HAP-1 (cell line): Measurements from ENCODE around the gene ZFYVE16.
A peak's percentile ranks its signal among the peaks of the same experiment; 100 is the strongest.
"Not testable (repeated sequence)": the region's sequence is repeated elsewhere in the genome, so short reads cannot be mapped to it uniquely, and the experiment has no call there.

ENCODE experiments used
- DNase-seq, 2 experiments: peaks; one replicate each; pipeline ENCODE4 v3.0.0-alpha.2; 2016 to 2020; ENCODE audit warnings: low spot score in 2 of 2
- H3K27me3 ChIP-seq: fragments of 250-450 bp; sonication (Bioruptor Pico); 2 replicates; pipeline ENCODE4 v1.5.1; 2020; ENCODE audit warnings: low read depth, mild to moderate bottlenecking, moderate library complexity
- H3K36me3 ChIP-seq: fragments of 250-450 bp; sonication (Bioruptor Pico); replicated peaks from 2 replicates; pipeline ENCODE4 v1.5.1; 2020; ENCODE audit warnings: mild to moderate bottlenecking
- H3K4me1 ChIP-seq: fragments of 250-450 bp; sonication (Bioruptor Pico); 2 replicates; pipeline ENCODE4 v1.5.1; 2020; ENCODE audit warnings: mild to moderate bottlenecking
- H3K4me3 ChIP-seq: fragments of 250-450 bp; sonication (Bioruptor Pico); 2 replicates; pipeline ENCODE4 v1.5.1; 2020; ENCODE audit warnings: mild to moderate bottlenecking, moderate library complexity
- H3K9me3 ChIP-seq: fragments of 250-450 bp; sonication (Bioruptor Pico); 2 replicates; pipeline ENCODE4 v1.5.1; 2020; ENCODE audit warnings: mild to moderate bottlenecking, moderate library complexity
- in situ Hi-C: fragments of 300-500 bp; cut with MboI; formaldehyde crosslinking; loops from 3 replicates; pipeline ENCODE4 v1.14.3; 2020; ENCODE audit warnings: low sequenced_read_pairs, inconsistent platforms, mixed read lengths

Gene ZFYVE16

GRCh38 chr5:80483636-80484232, 75.9 kb downstream of the ZFYVE16 start:
- Histone ChIP-seq H3K27me3 (no peaks in the 10 kb centered on the region), H3K4me3 (no peak overlapping the region), H3K9me3 (no peaks in the 10 kb centered on the region), H3K36me3 (no peaks in the 10 kb centered on the region; the same call in 1 of the 2 replicates), H3K4me1 (peaks cover 10% of the 10 kb centered on the region)
- in situ Hi-C loops: loop anchor here (10.0 kb wide), 1 partner anchor 191 kb away; no protein-coding TSS in a partner anchor
- DNase-seq: no peak

GRCh38 chr5:80487444-80487828, 79.6 kb downstream of the ZFYVE16 start:
- DNase-seq: no peak
- in situ Hi-C loops: loop anchor here (10.0 kb wide), 1 partner anchor 187 kb away; no protein-coding TSS in a partner anchor

DNA sequence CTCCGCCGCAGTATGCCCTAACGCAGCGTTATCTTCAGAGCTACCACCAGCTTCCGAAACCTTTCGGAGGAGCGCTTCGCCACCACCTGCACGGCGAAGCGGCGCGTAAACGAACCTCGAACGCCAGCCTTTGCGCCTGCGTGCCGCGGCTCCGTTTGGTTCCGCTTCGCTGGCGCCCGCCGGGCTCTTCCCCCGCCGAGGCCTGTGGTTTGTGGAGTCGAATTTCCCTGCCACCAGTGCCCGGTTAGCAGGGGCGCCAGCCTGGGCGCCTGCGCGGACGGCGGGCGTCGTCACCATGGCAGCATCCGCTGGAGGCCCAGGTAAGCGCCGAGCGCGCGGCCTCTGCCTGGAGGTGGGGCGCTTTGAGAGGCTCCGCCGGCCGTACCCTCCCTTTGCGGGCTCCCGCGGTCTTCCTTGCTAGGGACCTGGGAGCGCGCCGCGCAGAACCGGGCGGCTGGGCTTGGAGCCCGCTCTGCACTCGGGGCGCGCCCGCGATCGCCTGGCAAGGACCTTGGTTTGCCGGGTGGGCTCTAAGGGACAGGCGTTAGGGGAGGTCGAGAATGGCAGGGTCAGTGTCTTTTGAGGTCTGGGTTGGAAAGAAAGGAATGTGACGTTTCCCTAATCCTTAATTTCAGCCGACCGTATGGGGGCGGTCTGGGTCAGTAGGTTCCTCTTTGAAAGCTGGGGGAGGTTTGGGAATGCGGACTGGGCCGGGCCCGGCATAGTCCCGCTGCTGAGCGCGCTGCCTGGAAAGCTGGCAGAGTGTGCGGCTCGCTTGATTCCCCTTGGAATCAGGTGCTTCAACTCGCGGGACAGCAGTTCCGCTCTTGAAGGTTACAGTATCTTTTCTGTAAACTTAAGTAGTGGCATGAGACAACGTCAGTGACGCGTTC, 80.2 kb downstream of the ZFYVE16 start, which contains the start of gene FAM151B:
Gene FAM151B, plus strand, starts transcription at position 272 of the 893 bp plus-strand sequence. Its CDS starts 24 bp downstream, at position 296.
- Histone ChIP-seq H3K36me3 (no peaks in the 10 kb centered on the region), H3K4me3 (peak within 1 kb of the TSS; percentile 39), H3K27me3 (no peaks in the 10 kb centered on the region), H3K4me1 (peaks cover 11% of the 10 kb centered on the region), H3K9me3 (no peaks in the 10 kb centered on the region)
- DNase-seq: peak; percentile 79 to 86
- in situ Hi-C loops: loop anchor here (10.0 kb wide), 1 partner anchor 187 kb away; no protein-coding TSS in a partner anchor

More at GRCh38 chr5:80487444-80487828, 79.6 kb downstream of the ZFYVE16 start:
- Histone ChIP-seq H3K36me3 (no peaks in the 10 kb centered on the region), H3K9me3 (no peaks in the 10 kb centered on the region), H3K4me1 (peaks cover 11% of the 10 kb centered on the region), H3K4me3 (peak overlapping the region; percentile 39), H3K27me3 (no peaks in the 10 kb centered on the region)

- Histone ChIP-seq H3K36me3 (no peaks in the 10 kb centered on the region), H3K4me1 (peaks cover 11% of the 10 kb centered on the region), H3K4me3 (no peak overlapping the region), H3K27me3 (no peaks in the 10 kb centered on the region), H3K9me3 (no peaks in the 10 kb centered on the region)
- in situ Hi-C loops: no loop called here
- DNase-seq: no peak
Measured at GRCh38 chr5:80491296-80491695, 83.4 kb downstream of the ZFYVE16 start.

GRCh38 chr5:80492741-80493140, 84.9 kb downstream of the ZFYVE16 start:
- no peak for DNase-seq
- Histone ChIP-seq H3K27me3 (no peaks in the 10 kb centered on the region), H3K4me3 (no peak overlapping the region), H3K36me3 (no peaks in the 10 kb centered on the region), H3K4me1 (peaks cover 6% of the 10 kb centered on the region), H3K9me3 (no peaks in the 10 kb centered on the region)
- in situ Hi-C loops: no loop called here

DNA sequence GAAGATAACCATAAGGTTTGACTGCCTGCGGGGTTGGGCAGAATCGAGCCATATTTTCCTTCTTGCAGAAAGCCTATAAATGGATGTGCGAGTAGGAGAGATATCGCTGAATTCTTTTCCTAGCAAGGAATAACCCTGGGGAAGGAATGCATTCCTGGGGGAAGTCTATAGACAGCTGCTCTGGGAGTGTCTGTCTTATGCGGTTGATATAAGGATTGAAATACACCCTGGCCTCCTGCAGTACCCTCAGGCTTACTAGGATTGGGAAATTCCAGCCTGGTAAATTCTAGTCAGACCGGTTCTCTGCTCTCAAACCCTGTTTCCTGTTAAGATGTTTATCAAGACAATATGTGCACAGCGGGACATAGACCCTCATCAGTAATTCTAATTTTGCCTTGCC, 85.6 kb downstream of the ZFYVE16 start:
- H3K4me3 ChIP-seq, DNase-seq, H3K4me1 ChIP-seq, H3K9me3 ChIP-seq, H3K36me3 ChIP-seq, H3K27me3 ChIP-seq, in situ Hi-C loops: not testable (repeated sequence)

GRCh38 chr5:80495891-80496290, 88.0 kb downstream of the ZFYVE16 start:
- H3K9me3 ChIP-seq: no peaks in the 10 kb centered on the region
- in situ Hi-C loops: no loop called here
- no peak for DNase-seq
- no peaks in the 10 kb centered on the region for H3K27me3 ChIP-seq
- no peaks in the 10 kb centered on the region for H3K4me1 ChIP-seq
- H3K36me3 ChIP-seq: no peaks in the 10 kb centered on the region
- no peak overlapping the region for H3K4me3 ChIP-seq

DNA sequence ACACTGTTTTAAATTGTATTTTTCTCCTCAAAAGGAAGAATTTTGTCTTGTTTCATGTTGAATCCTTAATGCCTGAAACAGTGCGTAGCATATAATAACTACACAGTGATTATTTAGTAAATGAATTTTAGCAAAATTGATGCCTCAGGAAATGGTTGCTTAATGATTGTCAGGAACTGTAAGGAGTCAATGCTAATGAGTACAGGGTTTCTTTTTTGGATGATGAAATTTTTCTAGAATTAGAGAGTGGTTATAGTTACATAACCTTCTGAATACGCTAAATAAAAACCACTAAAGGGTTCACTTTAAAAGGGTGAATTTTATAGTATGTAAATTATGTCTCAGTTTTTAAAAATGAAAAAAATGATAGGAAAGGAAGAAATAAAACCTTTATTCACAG, 94.9 kb downstream of the ZFYVE16 start:
- no peaks in the 10 kb centered on the region for H3K27me3 ChIP-seq
- in situ Hi-C loops: no loop called here
- H3K4me3 ChIP-seq: no peak overlapping the region
- no peaks in the 10 kb centered on the region for H3K4me1 ChIP-seq
- H3K9me3 ChIP-seq: no peaks in the 10 kb centered on the region
- no peak for DNase-seq
- H3K36me3 ChIP-seq: no peaks in the 10 kb centered on the region

- Histone ChIP-seq H3K36me3 (no peaks in the 10 kb centered on the region), H3K27me3 (no peaks in the 10 kb centered on the region), H3K4me3 (no peak overlapping the region), H3K4me1 (no peaks in the 10 kb centered on the region), H3K9me3 (no peaks in the 10 kb centered on the region)
- in situ Hi-C loops: no loop called here
- DNase-seq: no peak
Measured at GRCh38 chr5:80503641-80504040, 95.8 kb downstream of the ZFYVE16 start.

GRCh38 chr5:80504833-80505232, 97.0 kb downstream of the ZFYVE16 start:
- Histone ChIP-seq H3K4me3 (no peak overlapping the region), H3K4me1 (no peaks in the 10 kb centered on the region), H3K36me3 (no peaks in the 10 kb centered on the region), H3K27me3 (no peaks in the 10 kb centered on the region), H3K9me3 (no peaks in the 10 kb centered on the region)
- in situ Hi-C loops: no loop called here
- no peak for DNase-seq

GRCh38 chr5:80507663-80508062, 99.8 kb downstream of the ZFYVE16 start:
- H3K27me3 ChIP-seq: no peaks in the 10 kb centered on the region
- DNase-seq: no peak
- no peak overlapping the region for H3K4me3 ChIP-seq
- no peaks in the 10 kb centered on the region for H3K4me1 ChIP-seq
- no peaks in the 10 kb centered on the region for H3K9me3 ChIP-seq
- in situ Hi-C loops: no loop called here
- H3K36me3 ChIP-seq: no peaks in the 10 kb centered on the region

DNA sequence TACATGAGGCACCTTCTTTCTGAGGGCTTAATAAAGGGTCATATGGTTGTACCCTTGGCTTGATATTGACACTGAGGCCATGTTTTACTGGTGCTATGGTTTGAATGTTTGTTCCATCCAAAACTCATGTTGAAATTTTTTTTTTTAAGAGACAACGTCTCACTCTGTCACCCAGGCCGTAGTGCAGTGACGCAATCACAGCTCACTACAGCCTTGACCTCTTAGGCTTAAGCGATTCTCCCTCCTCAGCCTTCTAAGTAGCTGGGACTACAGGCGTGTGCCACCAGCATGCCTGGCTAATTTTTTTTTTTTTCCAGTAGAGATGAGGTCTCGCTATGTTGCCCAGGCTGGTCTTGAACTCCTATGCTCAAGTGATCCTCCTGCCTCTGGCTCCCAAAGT, 101.0 kb downstream of the ZFYVE16 start:
- Histone ChIP-seq H3K9me3 (no peaks in the 10 kb centered on the region), H3K36me3 (no peaks in the 10 kb centered on the region), H3K4me1 (no peaks in the 10 kb centered on the region), H3K27me3 (no peaks in the 10 kb centered on the region), H3K4me3 (no peak overlapping the region)
- in situ Hi-C loops: no loop called here
- DNase-seq: no peak

DNA sequence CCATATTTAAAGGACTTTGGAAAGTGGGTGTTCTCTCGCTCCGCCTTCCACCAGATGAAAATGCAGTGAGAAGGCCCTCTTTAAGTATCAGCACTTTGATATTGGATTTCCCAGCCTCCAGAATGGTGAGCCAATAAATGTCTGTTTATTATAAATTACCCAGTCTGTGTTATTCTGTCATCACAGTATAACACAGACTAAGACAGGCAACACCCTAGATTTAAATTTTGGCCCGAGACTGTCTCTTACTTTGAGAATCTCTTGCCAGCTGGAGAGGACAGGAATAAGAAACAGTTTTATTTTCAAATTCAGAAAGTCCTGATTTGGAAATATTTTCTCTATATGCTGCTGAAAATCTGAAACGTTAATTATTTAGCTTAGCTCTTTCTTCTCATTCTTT, 101.5 kb downstream of the ZFYVE16 start:
- Histone ChIP-seq H3K4me1 (no peaks in the 10 kb centered on the region), H3K9me3 (no peaks in the 10 kb centered on the region), H3K36me3 (no peaks in the 10 kb centered on the region), H3K4me3 (no peak overlapping the region), H3K27me3 (no peaks in the 10 kb centered on the region)
- no peak for DNase-seq
- in situ Hi-C loops: no loop called here

- no peak for DNase-seq
- in situ Hi-C loops: no loop called here
- Histone ChIP-seq H3K36me3 (no peaks in the 10 kb centered on the region), H3K27me3 (no peaks in the 10 kb centered on the region), H3K9me3 (no peaks in the 10 kb centered on the region), H3K4me1 (no peaks in the 10 kb centered on the region), H3K4me3 (no peak overlapping the region)
Measured at GRCh38 chr5:80516826-80517225, 109.0 kb downstream of the ZFYVE16 start.
